Measurements from ENCODE around the gene CISTR.

Gene CISTR

GRCh38 chr12:53748072-53748840 lies 3.5 kb downstream of the CISTR start:
- H3K36me3 ChIP-seq (ENCODE audit: control insufficient read depth, insufficient read depth, low read length), result no peaks in the 10 kb centered on the region
- TF ChIP-seq, protein P1, sequence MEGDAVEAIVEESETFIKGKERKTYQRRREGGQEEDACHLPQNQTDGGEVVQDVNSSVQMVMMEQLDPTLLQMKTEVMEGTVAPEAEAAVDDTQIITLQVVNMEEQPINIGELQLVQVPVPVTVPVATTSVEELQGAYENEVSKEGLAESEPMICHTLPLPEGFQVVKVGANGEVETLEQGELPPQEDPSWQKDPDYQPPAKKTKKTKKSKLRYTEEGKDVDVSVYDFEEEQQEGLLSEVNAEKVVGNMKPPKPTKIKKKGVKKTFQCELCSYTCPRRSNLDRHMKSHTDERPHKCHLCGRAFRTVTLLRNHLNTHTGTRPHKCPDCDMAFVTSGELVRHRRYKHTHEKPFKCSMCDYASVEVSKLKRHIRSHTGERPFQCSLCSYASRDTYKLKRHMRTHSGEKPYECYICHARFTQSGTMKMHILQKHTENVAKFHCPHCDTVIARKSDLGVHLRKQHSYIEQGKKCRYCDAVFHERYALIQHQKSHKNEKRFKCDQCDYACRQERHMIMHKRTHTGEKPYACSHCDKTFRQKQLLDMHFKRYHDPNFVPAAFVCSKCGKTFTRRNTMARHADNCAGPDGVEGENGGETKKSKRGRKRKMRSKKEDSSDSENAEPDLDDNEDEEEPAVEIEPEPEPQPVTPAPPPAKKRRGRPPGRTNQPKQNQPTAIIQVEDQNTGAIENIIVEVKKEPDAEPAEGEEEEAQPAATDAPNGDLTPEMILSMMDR (IDR thresholded peaks at IDR 0.05; ENCODE audit: insufficient read depth, low read length, poor library complexity, severe bottlenecking), result no peak
- no peak for DNase-seq (ENCODE audit: extremely low read depth, insufficient read length)
- H3K27me3 ChIP-seq (replicated peaks; ENCODE audit: control insufficient read depth, insufficient read depth, low read length), result peaks cover 5% of the 10 kb centered on the region; the same call in 1 of the 2 replicates
- H3K4me3 ChIP-seq (replicated peaks; ENCODE audit: low read depth, low read length), result no peak overlapping the region

GRCh38 chr12:53747095-53747494 lies 4.7 kb downstream of the CISTR start:
- Histone ChIP-seq H3K4me3 (replicated peaks; ENCODE audit: low read depth, low read length) (no peak overlapping the region), H3K36me3 (ENCODE audit: control insufficient read depth, insufficient read depth, low read length) (no peaks in the 10 kb centered on the region), H3K27me3 (replicated peaks; ENCODE audit: control insufficient read depth, insufficient read depth, low read length) (peaks cover 5% of the 10 kb centered on the region; the same call in 1 of the 2 replicates)
- TF ChIP-seq, protein P1 (IDR thresholded peaks at IDR 0.05; ENCODE audit: insufficient read depth, low read length, poor library complexity, severe bottlenecking), result no peak
- DNase-seq (ENCODE audit: extremely low read depth, insufficient read length), result no peak

GRCh38 chr12:53746592-53747092 lies 5.1 kb downstream of the CISTR start:
- H3K4me3 ChIP-seq (replicated peaks; ENCODE audit: low read depth, low read length), result no peak overlapping the region

DNA sequence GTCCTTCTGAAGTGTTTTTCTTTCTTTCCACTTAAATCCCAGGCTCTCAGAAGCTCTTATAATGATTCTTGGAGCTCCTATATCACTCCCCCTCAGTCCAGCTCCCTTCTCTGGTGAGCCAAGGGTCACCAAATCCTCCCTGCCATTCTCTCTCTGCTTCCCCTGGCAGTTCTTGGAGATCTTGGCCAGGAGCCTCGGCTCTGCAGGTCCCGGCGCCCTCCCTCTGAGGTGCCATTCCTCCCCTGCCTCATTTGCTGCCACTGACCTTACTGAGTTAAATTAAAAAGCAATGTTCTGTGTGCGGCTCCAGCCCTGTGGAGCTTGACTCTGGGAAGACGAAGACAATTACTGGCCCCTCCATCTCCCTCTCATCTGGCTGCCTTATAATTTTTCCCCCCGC lies 7.0 kb downstream of the CISTR start:
- TF ChIP-seq, protein P1 (IDR thresholded peaks at IDR 0.05; ENCODE audit: insufficient read depth, low read length, poor library complexity, severe bottlenecking), result no peak

More at GRCh38 chr12:53746592-53747092, 5.1 kb downstream of the CISTR start:
- peak; percentile 73 for DNase-seq (ENCODE audit: extremely low read depth, insufficient read length)
- TF ChIP-seq, protein P1 (IDR thresholded peaks at IDR 0.05; ENCODE audit: insufficient read depth, low read length, poor library complexity, severe bottlenecking), result peak; percentile 100
- Histone ChIP-seq H3K27me3 (replicated peaks; ENCODE audit: control insufficient read depth, insufficient read depth, low read length) (peaks cover 5% of the 10 kb centered on the region; the same call in 1 of the 2 replicates), H3K36me3 (ENCODE audit: control insufficient read depth, insufficient read depth, low read length) (no peaks in the 10 kb centered on the region)

DNA sequence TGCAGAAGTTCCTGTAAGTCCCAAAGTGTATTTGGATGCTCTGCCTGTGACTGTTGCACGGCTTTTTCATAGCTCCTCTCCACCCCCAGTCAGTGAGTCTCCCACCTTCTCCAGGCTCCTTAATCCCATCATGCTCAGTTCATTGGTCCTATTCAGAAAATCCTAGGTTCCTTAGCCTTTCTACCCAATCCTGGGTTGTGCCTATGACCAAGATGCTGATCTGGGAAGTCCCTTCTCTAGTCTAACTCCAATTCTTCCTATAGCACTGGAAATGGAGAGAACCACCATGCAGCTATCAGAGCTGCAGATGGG lies 7.7 kb downstream of the CISTR start:
- Histone ChIP-seq H3K27me3 (replicated peaks; ENCODE audit: control insufficient read depth, insufficient read depth, low read length) (peaks cover 8% of the 10 kb centered on the region), H3K36me3 (ENCODE audit: control insufficient read depth, insufficient read depth, low read length) (no peaks in the 10 kb centered on the region), H3K4me3 (replicated peaks; ENCODE audit: low read depth, low read length) (no peak overlapping the region)
- DNase-seq (ENCODE audit: extremely low read depth, insufficient read length), result no peak
- TF ChIP-seq, protein P1 (IDR thresholded peaks at IDR 0.05; ENCODE audit: insufficient read depth, low read length, poor library complexity, severe bottlenecking), result no peak

More for the DNA sequence above, 7.0 kb downstream of the CISTR start:
- no peak overlapping the region for H3K4me3 ChIP-seq (replicated peaks; ENCODE audit: low read depth, low read length)
- H3K36me3 ChIP-seq (ENCODE audit: control insufficient read depth, insufficient read depth, low read length), result no peaks in the 10 kb centered on the region
- DNase-seq (ENCODE audit: extremely low read depth, insufficient read length), result no peak
- H3K27me3 ChIP-seq (replicated peaks; ENCODE audit: control insufficient read depth, insufficient read depth, low read length), result peaks cover 4% of the 10 kb centered on the region; the same call in 1 of the 2 replicates
